Measurements from ENCODE around the gene LUC7L.
"Not testable (repeated sequence)": the region's sequence is repeated elsewhere in the genome, so short reads cannot be mapped to it uniquely, and the experiment has no call there.

Gene LUC7L

DNA sequence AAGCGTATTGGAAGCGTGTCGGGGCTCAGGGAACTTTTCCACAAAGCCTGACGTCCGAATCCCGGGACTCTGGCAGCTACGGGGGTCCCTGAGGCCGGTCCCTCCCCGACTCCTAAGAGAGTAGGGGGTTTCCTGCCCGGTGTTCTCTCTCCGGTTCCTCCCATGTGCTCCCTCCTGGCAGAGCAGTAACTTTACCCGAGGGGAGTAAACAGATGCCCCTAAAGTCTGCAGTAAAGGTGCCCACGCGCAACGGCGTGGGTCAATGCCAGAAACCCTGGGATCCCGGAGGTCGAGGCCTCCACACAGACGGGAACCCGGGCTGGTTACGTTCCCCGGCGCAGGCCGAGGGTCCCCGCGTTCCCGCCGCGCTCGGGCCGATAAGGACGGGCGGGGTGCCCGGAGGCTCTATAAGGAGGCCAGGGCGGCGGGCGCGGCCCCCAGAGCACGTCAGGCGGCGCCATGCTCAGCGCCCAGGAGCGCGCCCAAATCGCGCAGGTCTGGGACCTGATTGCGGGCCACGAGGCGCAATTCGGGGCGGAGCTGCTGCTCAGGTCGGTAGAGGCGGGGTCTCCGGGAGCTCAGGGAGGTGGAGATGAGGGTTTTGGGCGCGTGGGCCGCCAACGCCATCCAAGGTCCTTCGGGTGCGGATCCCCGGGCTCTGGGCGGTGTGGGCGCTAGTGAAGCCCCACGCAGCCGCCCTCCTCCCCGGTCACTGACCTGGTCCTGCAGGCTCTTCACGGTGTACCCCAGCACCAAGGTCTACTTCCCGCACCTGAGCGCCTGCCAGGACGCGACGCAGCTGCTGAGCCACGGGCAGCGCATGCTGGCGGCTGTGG, 63.5 kb downstream of the LUC7L start, which contains the start of gene HBM:
Gene HBM (plus strand): TSS at position 440 of the 836 bp plus-strand sequence. CDS start 20 bp downstream, at position 460.
- TF ChIP-seq, protein P1, sequence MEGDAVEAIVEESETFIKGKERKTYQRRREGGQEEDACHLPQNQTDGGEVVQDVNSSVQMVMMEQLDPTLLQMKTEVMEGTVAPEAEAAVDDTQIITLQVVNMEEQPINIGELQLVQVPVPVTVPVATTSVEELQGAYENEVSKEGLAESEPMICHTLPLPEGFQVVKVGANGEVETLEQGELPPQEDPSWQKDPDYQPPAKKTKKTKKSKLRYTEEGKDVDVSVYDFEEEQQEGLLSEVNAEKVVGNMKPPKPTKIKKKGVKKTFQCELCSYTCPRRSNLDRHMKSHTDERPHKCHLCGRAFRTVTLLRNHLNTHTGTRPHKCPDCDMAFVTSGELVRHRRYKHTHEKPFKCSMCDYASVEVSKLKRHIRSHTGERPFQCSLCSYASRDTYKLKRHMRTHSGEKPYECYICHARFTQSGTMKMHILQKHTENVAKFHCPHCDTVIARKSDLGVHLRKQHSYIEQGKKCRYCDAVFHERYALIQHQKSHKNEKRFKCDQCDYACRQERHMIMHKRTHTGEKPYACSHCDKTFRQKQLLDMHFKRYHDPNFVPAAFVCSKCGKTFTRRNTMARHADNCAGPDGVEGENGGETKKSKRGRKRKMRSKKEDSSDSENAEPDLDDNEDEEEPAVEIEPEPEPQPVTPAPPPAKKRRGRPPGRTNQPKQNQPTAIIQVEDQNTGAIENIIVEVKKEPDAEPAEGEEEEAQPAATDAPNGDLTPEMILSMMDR (conservative IDR thresholded peaks at IDR 0.05; ENCODE audit: low read depth, low read length) = no peak
- no peak for DNase-seq (ENCODE audit: low read depth)
- H3K4me3 ChIP-seq (ENCODE audit: low read depth, low read length) = no peak within 1 kb of the TSS

DNA sequence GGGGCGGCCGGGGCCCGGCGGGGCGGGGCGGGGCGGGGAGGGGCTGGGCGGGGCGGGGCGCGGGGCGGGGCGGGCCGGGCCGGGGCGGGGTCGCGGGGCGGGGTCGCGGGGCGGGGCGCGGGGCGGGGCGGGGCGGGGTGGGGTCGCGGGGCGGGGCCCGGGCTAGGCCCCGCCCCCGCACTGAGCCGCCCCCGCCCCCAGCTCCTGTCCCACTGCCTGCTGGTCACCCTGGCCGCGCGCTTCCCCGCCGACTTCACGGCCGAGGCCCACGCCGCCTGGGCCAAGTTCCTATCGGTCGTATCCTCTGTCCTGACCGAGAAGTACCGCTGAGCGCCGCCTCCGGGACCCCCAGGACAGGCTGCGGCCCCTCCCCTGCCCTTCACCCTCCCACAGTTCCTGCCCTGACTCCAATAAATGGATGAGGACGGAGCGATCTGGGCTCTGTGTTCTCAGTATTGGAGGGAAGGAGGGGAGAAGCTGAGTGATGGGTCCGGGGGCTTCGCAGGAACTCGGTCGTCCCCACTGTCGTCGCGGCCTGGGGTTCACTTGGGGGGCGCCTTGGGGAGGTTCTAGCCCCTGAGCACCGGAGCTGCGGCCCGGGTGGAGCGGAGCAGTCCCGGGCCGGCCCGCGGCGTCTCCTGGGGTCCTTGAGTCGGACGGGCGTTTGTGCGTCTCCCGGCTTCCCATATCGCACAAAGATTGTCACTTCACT, 64.3 kb downstream of the LUC7L start:
- TF ChIP-seq, protein P1 (conservative IDR thresholded peaks at IDR 0.05; ENCODE audit: low read depth, low read length) = no peak
- H3K4me3 ChIP-seq (ENCODE audit: low read depth, low read length) = no peak overlapping the region
- DNase-seq (ENCODE audit: low read depth) = no peak

DNA sequence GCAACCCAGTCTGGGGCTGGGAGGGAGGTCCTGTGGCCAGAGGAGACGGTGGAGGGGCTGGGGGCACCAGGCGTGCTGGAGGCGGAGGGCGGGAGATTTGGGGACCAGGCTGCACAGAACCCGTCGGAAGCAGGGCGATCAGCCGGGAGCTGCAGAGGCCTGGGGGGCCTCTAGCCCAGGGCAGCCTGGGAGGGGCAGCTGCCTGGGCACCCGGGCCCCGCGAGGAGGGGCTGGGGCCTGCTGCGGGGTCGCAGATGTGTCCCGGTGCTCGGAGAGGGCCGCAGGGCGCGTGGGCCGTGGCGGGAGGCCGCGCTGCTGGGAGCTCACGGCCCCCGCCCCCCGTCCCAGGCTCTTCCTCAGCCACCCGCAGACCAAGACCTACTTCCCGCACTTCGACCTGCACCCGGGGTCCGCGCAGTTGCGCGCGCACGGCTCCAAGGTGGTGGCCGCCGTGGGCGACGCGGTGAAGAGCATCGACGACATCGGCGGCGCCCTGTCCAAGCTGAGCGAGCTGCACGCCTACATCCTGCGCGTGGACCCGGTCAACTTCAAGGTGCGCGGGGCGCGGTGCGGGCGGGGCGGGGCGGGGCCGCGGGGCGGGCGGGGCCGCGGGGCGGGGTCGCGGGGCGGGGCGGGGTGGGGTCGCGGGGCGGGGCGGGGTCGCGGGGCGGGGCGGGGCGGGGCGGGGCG, 65.0 kb downstream of the LUC7L start:
- H3K4me3 ChIP-seq (ENCODE audit: low read depth, low read length); DNase-seq (ENCODE audit: low read depth): not testable (repeated sequence)

DNA sequence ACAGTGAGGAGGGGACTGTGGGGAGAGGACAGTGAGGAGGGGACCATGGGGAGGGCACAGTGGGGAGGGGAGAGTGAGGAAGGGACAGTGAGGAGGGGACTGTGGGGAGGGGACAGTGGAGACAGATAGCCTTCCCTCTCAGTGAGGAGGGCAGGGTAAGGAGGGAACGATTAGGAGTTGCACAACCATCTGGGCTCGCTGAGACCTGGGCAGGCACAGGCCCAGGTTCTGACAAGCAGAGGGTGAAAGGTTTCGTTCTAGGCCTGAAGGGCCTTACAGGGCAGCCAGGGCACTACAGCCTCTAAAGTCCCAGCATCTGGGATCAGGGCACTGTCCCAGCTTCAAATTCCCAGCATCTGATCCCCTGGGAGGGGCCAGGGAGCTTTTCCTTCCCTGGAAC, 65.6 kb downstream of the LUC7L start:
- DNase-seq (ENCODE audit: low read depth); H3K4me3 ChIP-seq (ENCODE audit: low read depth, low read length): not testable (repeated sequence)

DNA sequence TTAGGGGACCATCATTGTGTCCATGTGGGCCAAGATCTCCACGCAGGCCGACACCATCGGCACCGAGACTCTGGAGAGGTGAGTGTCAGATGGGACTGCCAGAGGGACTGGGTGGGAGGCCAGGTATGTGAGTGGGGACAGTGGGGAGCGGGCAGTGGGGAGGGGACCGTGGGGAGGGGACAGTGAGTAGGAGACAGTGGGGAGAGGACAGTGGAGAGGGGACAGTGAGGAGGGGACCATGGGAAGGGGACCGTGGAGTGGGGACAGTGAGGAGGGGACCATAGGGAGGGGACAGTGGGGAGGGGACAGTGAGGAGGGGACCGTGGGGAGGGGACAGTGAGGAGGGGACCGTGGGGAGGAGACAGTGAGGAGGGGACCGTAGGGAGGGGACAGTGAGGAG, 66.1 kb downstream of the LUC7L start:
- not testable (repeated sequence) for H3K4me3 ChIP-seq (ENCODE audit: low read depth, low read length); DNase-seq (ENCODE audit: low read depth)

DNA sequence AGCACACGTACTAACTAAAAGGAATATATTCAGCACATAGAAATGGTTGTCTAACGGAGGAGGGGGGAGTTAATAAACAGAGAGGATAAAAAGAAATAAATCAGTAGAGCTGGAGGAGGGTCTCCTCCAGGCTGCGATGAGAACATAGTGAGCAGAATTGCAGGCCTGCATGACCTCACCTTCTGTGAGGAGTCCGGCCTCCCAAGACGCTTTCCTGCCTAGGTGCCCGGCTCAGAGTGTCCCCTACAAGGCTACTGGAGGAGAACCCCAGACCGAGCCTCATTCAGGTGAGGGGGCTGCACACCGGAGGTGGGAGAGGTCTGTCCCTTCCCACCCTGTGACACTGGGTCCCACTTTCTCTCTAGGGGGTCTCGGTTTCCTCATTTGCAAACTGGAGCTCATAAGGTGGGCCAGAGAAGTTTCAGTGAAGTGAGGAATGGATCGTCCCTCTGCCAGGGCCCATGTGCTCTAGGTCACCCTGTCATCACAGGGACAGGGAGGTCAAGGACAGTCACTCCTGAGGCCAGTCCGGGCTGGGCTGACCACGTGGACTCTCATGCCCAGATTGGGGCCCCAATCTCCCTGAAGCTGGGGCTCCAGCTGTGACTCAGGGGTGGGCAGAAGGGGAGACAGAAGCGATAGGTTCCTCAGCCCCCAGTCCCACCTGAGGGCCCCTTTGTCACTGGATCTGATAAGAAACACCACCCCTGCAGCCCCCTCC, 66.8 kb downstream of the LUC7L start:
- no peak for DNase-seq (ENCODE audit: low read depth)
- H3K4me3 ChIP-seq (ENCODE audit: low read depth, low read length) = no peak overlapping the region
- TF ChIP-seq, protein P1 (conservative IDR thresholded peaks at IDR 0.05; ENCODE audit: low read depth, low read length) = no peak

DNA sequence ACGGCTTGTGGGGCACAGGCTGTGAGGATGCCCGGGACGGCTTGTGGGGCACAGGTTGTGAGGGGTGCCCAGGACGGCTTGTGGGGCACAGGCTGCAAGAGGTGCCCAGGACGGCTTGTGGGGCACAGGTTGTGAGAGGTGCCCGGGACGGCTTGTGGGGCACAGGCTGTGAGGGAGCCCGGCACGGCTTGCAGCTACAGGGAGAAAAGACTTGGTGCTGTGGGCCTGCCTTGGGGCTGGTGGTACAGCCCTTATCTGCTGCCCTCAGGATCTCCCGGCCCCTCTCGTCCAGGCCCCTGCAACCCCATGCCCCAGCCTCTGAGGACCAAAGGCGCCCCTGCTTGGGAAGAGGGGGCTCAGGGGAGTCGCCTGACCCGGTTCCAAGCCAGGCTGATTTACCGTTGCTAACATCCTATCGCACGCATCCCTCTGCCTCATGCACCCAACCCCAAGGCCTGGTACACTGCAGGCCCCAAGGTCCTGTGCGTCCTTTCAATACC, 68.5 kb downstream of the LUC7L start:
- TF ChIP-seq, protein P1 (conservative IDR thresholded peaks at IDR 0.05; ENCODE audit: low read depth, low read length) = no peak
- no peak overlapping the region for H3K4me3 ChIP-seq (ENCODE audit: low read depth, low read length)
- DNase-seq (ENCODE audit: low read depth) = no peak

DNA sequence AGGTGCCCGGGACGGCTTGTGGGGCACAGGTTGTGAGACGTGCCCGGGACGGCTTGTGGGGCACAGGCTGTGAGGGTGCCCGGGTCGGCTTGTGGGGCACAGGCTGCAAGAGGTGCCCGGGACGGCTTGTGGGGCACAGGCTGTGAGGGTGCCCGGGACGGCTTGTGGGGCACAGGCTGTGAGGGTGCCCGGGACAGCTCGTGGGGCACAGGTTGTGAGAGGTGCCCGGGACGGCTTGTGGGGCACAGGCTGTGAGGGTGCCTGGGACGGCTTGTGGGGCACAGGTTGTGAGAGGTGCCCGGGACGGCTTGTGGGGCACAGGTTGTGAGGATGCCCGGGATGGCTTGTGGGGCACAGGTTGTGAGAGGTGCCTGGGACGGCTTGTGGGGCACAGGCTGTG, 69.0 kb downstream of the LUC7L start:
- H3K4me3 ChIP-seq (ENCODE audit: low read depth, low read length); DNase-seq (ENCODE audit: low read depth): not testable (repeated sequence)
